GM12864 (cell line): ENCODE measurements around the gene RNPEP.

Source experiments
- DNase-seq: peaks from one replicate; pipeline ENCODE4 v3.0.0-alpha.2; 2011; ENCODE audit warnings: low read depth
- H3K4me3 ChIP-seq: 2 replicates; pipeline ENCODE4 v1.5.1; 2011; ENCODE audit warnings: mild to moderate bottlenecking, low read depth, low read length, control low read depth
- TF ChIP-seq, protein P1 (sequence below): IDR thresholded peaks from 2 replicates; pipeline ENCODE4 v1.5.1; 2011; ENCODE audit warnings: low read depth, mild to moderate bottlenecking, moderate library complexity, low read length, control low read depth, inconsistent platforms; ENCODE audit errors: missing control alignments

RNPEP gene

DNA sequence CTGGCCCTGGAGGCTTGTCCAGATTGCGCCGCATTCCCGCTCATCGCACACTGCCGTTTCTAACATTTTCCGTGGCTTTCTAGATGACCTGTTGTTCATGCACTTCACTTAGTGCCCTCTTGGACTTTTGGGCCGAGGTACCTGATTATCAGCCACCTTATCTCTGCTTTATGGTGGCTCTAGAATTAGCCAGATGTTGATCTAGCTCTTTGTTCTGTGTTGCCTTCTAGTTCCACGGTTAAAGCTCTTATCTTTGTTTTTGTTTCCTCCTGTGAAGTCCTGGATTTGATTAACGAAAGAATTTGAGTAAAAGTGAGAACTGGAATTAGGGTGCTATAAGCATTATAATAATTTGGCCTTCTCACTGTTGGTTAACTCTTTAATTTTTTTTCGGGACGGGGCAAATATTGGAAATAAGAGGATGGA lies 945 bp downstream of the RNPEP start:
- no peak for DNase-seq
- peak overlapping the region; percentile 91 for H3K4me3 ChIP-seq
- TF ChIP-seq, protein P1, sequence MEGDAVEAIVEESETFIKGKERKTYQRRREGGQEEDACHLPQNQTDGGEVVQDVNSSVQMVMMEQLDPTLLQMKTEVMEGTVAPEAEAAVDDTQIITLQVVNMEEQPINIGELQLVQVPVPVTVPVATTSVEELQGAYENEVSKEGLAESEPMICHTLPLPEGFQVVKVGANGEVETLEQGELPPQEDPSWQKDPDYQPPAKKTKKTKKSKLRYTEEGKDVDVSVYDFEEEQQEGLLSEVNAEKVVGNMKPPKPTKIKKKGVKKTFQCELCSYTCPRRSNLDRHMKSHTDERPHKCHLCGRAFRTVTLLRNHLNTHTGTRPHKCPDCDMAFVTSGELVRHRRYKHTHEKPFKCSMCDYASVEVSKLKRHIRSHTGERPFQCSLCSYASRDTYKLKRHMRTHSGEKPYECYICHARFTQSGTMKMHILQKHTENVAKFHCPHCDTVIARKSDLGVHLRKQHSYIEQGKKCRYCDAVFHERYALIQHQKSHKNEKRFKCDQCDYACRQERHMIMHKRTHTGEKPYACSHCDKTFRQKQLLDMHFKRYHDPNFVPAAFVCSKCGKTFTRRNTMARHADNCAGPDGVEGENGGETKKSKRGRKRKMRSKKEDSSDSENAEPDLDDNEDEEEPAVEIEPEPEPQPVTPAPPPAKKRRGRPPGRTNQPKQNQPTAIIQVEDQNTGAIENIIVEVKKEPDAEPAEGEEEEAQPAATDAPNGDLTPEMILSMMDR, result peak; percentile 31

DNA sequence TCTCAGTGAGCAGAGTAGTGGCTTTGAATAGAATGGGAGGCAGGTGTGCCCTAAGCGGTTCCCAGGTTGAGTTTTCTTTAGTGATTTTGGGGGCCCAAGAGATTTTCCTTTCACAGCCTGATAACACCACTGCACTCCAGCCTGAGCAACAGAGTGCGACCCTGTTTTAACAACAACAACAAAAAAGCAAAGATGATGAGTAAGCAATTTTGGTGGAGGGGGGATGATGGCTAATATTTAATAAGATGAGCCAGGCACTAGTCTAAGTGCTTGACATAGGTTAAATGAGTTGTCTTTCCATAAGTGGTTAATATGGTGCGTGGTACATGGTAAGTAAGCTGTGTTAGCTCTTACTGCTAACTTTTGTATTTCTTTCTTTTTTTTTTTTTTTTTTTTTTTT lies 2.0 kb downstream of the RNPEP start:
- DNase-seq, result no peak
- TF ChIP-seq, protein P1, result no peak
- H3K4me3 ChIP-seq, result no peak overlapping the region

DNA sequence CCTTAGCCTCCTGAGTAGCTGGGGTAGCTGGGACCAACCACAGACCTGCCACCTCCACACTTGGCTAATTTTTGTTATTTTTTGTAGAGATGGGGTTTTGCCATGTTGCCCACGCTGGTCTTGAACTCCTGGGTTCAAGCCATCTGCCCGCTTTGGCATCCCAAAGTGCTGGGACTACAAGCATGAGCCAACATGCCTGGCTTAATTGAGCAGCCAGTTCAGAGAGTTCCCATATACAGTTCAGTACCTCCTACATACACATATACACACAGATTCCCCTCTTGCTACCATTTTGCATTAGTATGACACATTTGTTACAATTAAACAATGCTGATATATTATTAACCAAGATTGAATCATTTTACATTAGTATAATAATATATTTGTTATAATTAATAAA lies 2.9 kb downstream of the RNPEP start:
- DNase-seq, result no peak

DNA sequence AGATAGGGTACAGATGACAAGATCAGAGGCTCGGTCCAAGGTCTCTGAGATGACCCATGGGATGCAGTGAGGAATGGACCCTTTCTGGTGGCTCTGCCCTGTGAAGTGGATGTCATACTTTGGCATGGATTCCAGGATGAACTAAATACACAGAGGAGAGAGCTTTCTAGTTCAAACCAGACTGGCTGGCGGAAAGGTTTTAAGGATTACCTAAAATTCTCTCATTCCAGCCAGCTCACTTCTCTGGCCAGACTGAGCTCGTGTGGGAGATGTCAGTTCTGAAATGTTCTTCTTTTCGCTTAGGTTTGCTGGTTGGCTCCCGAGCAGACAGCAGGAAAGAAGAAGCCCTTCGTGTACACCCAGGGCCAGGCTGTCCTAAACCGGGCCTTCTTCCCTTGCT lies 6.2 kb downstream of the RNPEP start:
- DNase-seq, result no peak
- no peak overlapping the region for H3K4me3 ChIP-seq
- TF ChIP-seq, protein P1, result no peak

More for the DNA sequence above, 2.9 kb downstream of the RNPEP start:
- no peak overlapping the region for H3K4me3 ChIP-seq
- TF ChIP-seq, protein P1, result no peak

DNA sequence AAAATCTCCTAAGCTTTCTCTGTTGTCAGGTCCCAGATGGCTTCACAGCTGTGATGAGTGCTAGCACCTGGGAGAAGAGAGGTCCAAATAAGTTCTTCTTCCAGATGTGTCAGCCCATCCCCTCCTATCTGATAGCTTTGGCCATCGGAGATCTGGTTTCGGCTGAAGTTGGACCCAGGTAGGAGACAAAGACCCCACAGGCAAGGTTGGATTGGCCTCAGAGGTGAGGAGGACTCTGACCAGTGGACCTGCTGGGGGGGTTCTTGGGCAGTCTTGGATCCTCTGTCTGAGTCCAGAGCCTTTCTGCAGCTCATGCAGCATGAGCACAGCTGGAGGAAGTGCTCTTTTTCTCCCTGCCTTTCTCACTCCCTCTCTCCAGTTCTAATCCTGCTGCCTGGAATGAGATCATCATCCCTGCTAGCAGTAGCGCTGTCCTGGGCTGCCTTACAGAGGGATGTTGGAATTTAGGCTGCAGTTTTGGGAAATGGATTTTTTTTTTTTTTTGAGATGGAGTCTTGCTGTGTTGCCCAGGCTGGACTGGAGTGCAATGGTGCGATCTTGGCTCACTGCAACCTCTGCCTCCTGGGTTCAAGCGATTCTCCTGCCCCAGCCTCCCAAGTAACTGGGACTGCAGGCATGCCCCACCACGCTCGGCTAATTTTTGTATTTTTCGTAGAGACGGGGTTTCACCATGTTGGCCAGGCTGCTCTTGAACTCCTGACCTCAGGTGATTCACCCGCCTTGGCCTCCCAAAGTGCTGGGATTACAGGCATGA lies 7.1 kb downstream of the RNPEP start:
- DNase-seq, result no peak
- no peak overlapping the region for H3K4me3 ChIP-seq
- TF ChIP-seq, protein P1, result no peak

DNA sequence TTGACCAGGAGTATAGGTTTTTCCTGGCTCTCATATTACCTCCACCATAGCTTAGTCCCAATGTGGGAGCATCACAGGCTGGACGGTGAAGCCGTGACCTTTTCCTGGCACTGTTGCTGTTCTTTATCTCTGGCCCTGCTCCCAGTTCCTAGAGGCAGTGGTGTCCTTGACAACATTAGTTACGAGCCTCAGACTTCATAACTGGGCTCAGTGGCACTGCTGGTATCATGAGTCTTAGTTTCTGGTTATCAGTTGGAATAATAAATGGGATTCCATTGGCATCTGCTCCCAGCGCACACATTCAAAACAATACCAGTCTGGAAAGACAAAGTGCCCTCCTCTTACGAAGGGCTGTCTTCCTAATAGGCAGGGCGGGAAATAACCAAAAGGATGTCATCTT lies 8.0 kb downstream of the RNPEP start:
- TF ChIP-seq, protein P1, result no peak
- no peak for DNase-seq
- no peak overlapping the region for H3K4me3 ChIP-seq
